Peyer's patch (tissue), 4 donors: ENCODE data around the gene HMGN2. TPM values are rescaled to one million over a fixed set of nuclear protein-coding genes. Genes with fewer than 3 reads are reported as not detected.

Experiments used
- DNase-seq, 3 donors: peaks; one replicate each; pipeline ENCODE4 v3.0.0-alpha.2; 2017 to 2019
- H3K27ac ChIP-seq, 4 donors: fragments of 200-600 bp; sonication (generic); one replicate each; pipeline ENCODE4 v1.5.1; 2016 to 2019
- H3K27me3 ChIP-seq, 2 donors: fragments of 200-600 bp; sonication (generic); one replicate each; pipeline ENCODE4 v1.5.1; 2019
- H3K36me3 ChIP-seq, 3 donors: fragments of 200-600 bp; sonication (generic); one replicate each; pipeline ENCODE4 v1.5.1; 2016 to 2019
- H3K4me1 ChIP-seq, 4 donors: fragments of 200-600 bp; sonication (generic); one replicate each; pipeline ENCODE4 v1.5.1; 2016 to 2019
- H3K4me3 ChIP-seq, 4 donors: fragments of 200-600 bp; sonication (generic); 1 replicate in 3 of 4; 2 replicates in 1 of 4; pipeline ENCODE4 v1.5.1; 2016 to 2019; ENCODE audit warnings: mild to moderate bottlenecking in 1 of 4
- H3K9me3 ChIP-seq, 4 donors: fragments of 200-600 bp; sonication (generic); one replicate each; pipeline ENCODE4 v1.5.1; 2016 to 2019; ENCODE audit warnings: mild to moderate bottlenecking in 1 of 4
- CTCF ChIP-seq, 6 experiments: fragments of 450-650 bp in 4 of 6; fragments of 200-600 bp in 2 of 6; sonication (generic) in 1 of 6; IDR thresholded peaks; one replicate each; pipeline ENCODE4 v1.5.1; 2017 to 2019; ENCODE audit warnings: antibody characterized with exemption in 6 of 6, mild to moderate bottlenecking in 3 of 6, moderate library complexity in 1 of 6
- POLR2A ChIP-seq, 2 donors: fragments of 450-650 bp; IDR thresholded peaks; one replicate each; pipeline ENCODE4 v1.5.1; 2017; ENCODE audit warnings: antibody characterized with exemption in 2 of 2, mild to moderate bottlenecking in 2 of 2, moderate library complexity in 2 of 2
- total RNA-seq, 4 donors: library from RNA; depleted of rRNA; stranded (reverse); fragments of >200 nt; gene quantifications; one replicate each; pipeline ENCODE4 v1.1.0, GENCODE V29; 2016

The HMGN2 gene
- total RNA-seq, 4 donors from 2014 or later, result 127 to 230 (median 147) TPM

GRCh38 chr1:26438041-26438440 is 34.2 kb upstream of the HMGN2 start:
- H3K4me3 ChIP-seq, result no peak overlapping the region
- H3K36me3 ChIP-seq, result peaks cover 0 to 80% (median 3%) of the 10 kb centered on the region in 3 donors
- peaks cover 0 to 21% (median 3%) of the 10 kb centered on the region in 4 donors for H3K4me1 ChIP-seq
- no peaks in the 10 kb centered on the region for H3K9me3 ChIP-seq
- no peak for DNase-seq
- H3K27ac ChIP-seq, result no peak overlapping the region
- no peaks in the 10 kb centered on the region for H3K27me3 ChIP-seq
- TF ChIP-seq CTCF (IDR thresholded peaks at IDR 0.05) (no peak), POLR2A (IDR thresholded peaks at IDR 0.05) (no peak)

- Histone ChIP-seq H3K4me3 (no peak overlapping the region), H3K36me3 (peaks cover 0 to 97% (median 3%) of the 10 kb centered on the region in 3 donors)
These were observed 32.0 kb upstream of the HMGN2 start for GRCh38 chr1:26440259-26440658.

GRCh38 chr1:26449868-26450267 is 22.4 kb upstream of the HMGN2 start:
- no peak overlapping the region for H3K4me3 ChIP-seq
- H3K4me1 ChIP-seq, result no peaks in the 10 kb centered on the region
- H3K36me3 ChIP-seq, result peaks cover 0 to 90% (median 0%) of the 10 kb centered on the region in 3 donors
- no peaks in the 10 kb centered on the region for H3K27me3 ChIP-seq
- H3K9me3 ChIP-seq, result no peaks in the 10 kb centered on the region
- no peak for DNase-seq
- no peak for TF ChIP-seq POLR2A (IDR thresholded peaks at IDR 0.05)
- no peak for TF ChIP-seq CTCF (IDR thresholded peaks at IDR 0.05)
- H3K27ac ChIP-seq, result no peak overlapping the region

More at GRCh38 chr1:26440259-26440658, 32.0 kb upstream of the HMGN2 start:
- H3K9me3 ChIP-seq, result no peaks in the 10 kb centered on the region
- H3K27me3 ChIP-seq, result no peaks in the 10 kb centered on the region
- DNase-seq, result no peak
- H3K4me1 ChIP-seq, result no peaks in the 10 kb centered on the region
- no peak overlapping the region for H3K27ac ChIP-seq
- TF ChIP-seq POLR2A (IDR thresholded peaks at IDR 0.05) (no peak), CTCF (IDR thresholded peaks at IDR 0.05) (no peak)

- TF ChIP-seq CTCF (IDR thresholded peaks at IDR 0.05), result no peak
- no peak for TF ChIP-seq POLR2A (IDR thresholded peaks at IDR 0.05)
- no peak overlapping the region for H3K27ac ChIP-seq
- H3K4me1 ChIP-seq, result no peaks in the 10 kb centered on the region
- H3K9me3 ChIP-seq, result no peaks in the 10 kb centered on the region
- no peak for DNase-seq
- H3K27me3 ChIP-seq, result no peaks in the 10 kb centered on the region
- H3K4me3 ChIP-seq, result no peak overlapping the region
- H3K36me3 ChIP-seq, result peaks cover 0 to 88% (median 0%) of the 10 kb centered on the region in 3 donors
These were observed 21.3 kb upstream of the HMGN2 start for GRCh38 chr1:26450908-26451307.

GRCh38 chr1:26452459-26453183 is 19.6 kb upstream of the HMGN2 start:
- TF ChIP-seq CTCF (IDR thresholded peaks at IDR 0.05), result no peak
- TF ChIP-seq POLR2A (IDR thresholded peaks at IDR 0.05), result no peak
- H3K27me3 ChIP-seq, result no peaks in the 10 kb centered on the region
- H3K4me3 ChIP-seq, result no peak overlapping the region
- H3K4me1 ChIP-seq, result no peaks in the 10 kb centered on the region
- no peak overlapping the region for H3K27ac ChIP-seq
- H3K9me3 ChIP-seq, result no peaks in the 10 kb centered on the region
- no peak for DNase-seq
- peaks cover 0 to 82% (median 0%) of the 10 kb centered on the region in 3 donors for H3K36me3 ChIP-seq
